ENCODE measurements around the gene SURF4.

DNA sequence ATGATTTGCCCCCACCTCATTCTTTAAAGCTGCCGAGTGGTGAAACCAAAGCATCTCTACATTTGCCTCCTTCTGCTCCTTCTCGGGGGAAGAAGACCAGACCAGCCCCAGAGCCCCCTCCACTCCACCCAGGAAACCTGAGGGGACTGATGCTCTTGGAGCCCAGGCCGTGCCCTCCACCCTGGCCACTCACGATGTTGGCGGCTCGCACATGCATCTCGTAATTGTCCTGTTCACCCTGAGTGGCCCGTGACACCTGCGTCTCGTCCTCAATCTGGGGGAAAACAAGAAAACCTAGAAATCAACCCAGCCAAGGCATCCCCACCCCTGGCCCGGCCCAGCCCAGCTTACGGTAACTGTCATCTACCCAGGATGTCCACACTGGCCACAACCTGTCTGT lies 30.9 kb downstream of the SURF4 start:
- TF ChIP-seq, protein P1, sequence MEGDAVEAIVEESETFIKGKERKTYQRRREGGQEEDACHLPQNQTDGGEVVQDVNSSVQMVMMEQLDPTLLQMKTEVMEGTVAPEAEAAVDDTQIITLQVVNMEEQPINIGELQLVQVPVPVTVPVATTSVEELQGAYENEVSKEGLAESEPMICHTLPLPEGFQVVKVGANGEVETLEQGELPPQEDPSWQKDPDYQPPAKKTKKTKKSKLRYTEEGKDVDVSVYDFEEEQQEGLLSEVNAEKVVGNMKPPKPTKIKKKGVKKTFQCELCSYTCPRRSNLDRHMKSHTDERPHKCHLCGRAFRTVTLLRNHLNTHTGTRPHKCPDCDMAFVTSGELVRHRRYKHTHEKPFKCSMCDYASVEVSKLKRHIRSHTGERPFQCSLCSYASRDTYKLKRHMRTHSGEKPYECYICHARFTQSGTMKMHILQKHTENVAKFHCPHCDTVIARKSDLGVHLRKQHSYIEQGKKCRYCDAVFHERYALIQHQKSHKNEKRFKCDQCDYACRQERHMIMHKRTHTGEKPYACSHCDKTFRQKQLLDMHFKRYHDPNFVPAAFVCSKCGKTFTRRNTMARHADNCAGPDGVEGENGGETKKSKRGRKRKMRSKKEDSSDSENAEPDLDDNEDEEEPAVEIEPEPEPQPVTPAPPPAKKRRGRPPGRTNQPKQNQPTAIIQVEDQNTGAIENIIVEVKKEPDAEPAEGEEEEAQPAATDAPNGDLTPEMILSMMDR (IDR thresholded peaks at IDR 0.05; ENCODE audit: low read length) = no peak
- no peak for TF ChIP-seq EZH2phosphoT487 (IDR thresholded peaks at IDR 0.05; ENCODE audit: low read length)

All from MM.1S (cell line).